ENCODE measurements around the gene HELB.

GRCh38 chr12:66345956-66346355, 43.7 kb downstream of the HELB start:
- no peak for TF ChIP-seq CTCF (IDR thresholded peaks at IDR 0.05 in 2 of 3, conservative IDR thresholded peaks at IDR 0.05 in 1 of 3; ENCODE audit: control insufficient read depth in 2 of 3, extremely low read depth in 1 of 3, insufficient read depth in 1 of 3, low read depth in 3 of 3, low read length in 3 of 3)
- no peak for TF ChIP-seq ZSCAN29 (IDR thresholded peaks at IDR 0.05)
- TF ChIP-seq POLR2AphosphoS5 (IDR thresholded peaks at IDR 0.05; ENCODE audit: low read length), result no peak
- no peak for TF ChIP-seq MEF2B (IDR thresholded peaks at IDR 0.05; ENCODE audit: partially characterized antibody, poor library complexity, severe bottlenecking)
- no peak for TF ChIP-seq NR2C2 (IDR thresholded peaks at IDR 0.05; ENCODE audit: borderline replicate concordance, control insufficient read depth, insufficient read length, low read depth)
- no peak for TF ChIP-seq KAT2A (conservative IDR thresholded peaks at IDR 0.05; ENCODE audit: control insufficient read depth, low read depth, low read length)
- no peak for TF ChIP-seq EGR1 (IDR thresholded peaks at IDR 0.05; ENCODE audit: borderline replicate concordance in 1 of 2, low read depth in 2 of 2, low read length in 2 of 2)
- no peak for TF ChIP-seq BHLHE40 (IDR thresholded peaks at IDR 0.05; ENCODE audit: borderline replicate concordance in 1 of 2, low read depth in 2 of 2, low read length in 1 of 2)
